Measurements from ENCODE around the gene CDH4. TPM values are rescaled to one million over a fixed set of nuclear protein-coding genes. Genes with fewer than 3 reads are reported as not detected.

The CDH4 gene
- total RNA-seq, 1 donor from 2014 or later, result 0.06 TPM

DNA sequence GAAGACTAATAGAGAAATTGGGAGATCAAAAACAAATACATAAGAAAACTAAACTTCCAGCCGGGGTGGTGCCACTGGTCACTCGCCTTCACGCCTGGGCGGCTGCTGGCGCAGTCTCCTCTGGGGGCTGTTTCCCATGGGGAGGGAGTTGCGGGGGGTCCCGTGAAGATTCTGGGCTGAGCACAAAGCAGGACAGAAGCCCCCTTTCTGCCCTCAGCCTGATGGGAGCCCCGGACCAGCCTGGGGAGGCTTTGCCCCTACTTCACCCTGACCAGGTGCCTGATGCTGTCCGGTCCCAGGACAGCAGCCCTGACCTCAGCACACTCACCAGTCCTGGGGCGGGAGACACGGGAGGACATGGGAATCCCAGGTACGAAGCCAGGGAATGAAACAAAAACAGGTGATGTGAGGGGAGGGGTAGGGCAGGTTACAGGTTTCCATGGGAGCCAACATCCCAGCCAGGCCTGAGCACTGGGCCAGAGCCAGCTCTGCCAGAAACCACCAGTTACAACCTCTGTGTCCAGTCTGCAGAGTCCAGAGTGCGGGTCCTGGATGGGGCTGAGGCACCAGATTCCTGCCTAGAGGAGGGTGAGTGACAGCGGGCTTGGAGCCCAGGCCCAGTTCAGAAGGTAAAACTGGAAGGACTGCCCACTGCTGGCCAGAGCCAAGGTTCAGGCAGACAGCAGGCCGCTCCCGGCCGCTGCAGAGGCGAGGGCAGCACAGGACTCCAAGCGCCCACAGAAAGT lies 487.2 kb downstream of the CDH4 start:
- intact Hi-C loops (cut with DNase I), result no loop called here
- TF ChIP-seq, protein P1, sequence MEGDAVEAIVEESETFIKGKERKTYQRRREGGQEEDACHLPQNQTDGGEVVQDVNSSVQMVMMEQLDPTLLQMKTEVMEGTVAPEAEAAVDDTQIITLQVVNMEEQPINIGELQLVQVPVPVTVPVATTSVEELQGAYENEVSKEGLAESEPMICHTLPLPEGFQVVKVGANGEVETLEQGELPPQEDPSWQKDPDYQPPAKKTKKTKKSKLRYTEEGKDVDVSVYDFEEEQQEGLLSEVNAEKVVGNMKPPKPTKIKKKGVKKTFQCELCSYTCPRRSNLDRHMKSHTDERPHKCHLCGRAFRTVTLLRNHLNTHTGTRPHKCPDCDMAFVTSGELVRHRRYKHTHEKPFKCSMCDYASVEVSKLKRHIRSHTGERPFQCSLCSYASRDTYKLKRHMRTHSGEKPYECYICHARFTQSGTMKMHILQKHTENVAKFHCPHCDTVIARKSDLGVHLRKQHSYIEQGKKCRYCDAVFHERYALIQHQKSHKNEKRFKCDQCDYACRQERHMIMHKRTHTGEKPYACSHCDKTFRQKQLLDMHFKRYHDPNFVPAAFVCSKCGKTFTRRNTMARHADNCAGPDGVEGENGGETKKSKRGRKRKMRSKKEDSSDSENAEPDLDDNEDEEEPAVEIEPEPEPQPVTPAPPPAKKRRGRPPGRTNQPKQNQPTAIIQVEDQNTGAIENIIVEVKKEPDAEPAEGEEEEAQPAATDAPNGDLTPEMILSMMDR (IDR thresholded peaks at IDR 0.05), result no peak
- no peak for ATAC-seq

DNA sequence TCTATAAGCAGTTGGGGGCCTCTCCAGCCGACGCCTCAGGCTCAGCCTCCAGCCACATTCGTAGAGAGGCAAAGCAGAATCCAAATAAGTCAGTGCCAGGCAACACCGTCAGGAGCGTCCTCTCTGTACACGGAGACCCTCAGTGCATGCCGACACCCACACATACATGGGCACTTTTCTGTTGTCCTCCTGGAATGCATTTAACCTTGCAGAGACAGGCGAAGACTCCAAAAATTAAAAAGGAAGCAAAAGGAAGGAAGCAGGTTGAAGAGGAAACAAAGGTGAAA lies 487.7 kb downstream of the CDH4 start:
- H3K27me3 ChIP-seq (ENCODE audit: low read depth), result peaks cover 22% of the 10 kb centered on the region

More for the DNA sequence above, 487.2 kb downstream of the CDH4 start:
- peak; percentile 24 for DNase-seq
- Histone ChIP-seq H3K27me3 (ENCODE audit: low read depth) (peaks cover 22% of the 10 kb centered on the region), H3K9me3 (no peaks in the 10 kb centered on the region), H3K4me1 (no peaks in the 10 kb centered on the region), H3K4me3 (no peak overlapping the region), H3K27ac (no peak overlapping the region), H3K36me3 (no peaks in the 10 kb centered on the region)

DNA sequence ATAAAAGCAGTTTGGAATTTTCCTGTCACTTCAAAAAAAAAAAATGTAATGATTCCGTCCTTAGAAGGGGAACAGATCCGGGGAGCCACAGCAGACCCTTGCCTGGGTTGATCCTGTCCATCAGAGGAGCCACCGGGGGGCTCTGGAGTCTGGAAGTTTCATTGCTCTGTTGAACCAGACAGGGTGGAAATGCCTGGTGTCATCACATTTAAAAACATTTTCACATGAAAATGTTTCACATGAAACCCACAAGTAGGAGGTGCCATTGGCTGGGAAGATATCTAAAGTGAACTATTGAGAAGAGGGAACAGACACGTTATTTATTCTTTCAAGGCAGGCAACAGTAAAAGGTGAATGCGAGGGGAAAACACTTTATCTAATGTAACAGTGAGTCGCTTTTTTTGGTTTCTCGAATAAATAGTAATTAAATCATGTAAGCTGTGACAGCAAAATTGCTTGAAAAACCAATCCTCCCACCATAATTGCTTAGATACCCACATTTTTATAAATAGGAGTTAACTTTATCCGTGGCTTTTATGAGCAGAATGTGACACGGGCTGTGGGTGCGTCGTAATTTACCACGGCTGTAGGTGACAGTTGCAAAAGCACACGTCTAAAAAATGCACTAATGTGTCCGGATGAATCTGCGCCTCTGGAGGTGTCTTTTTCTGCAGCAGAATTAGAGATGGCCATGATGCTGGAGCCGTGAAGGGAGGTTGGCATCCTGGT lies 490.2 kb downstream of the CDH4 start:
- Histone ChIP-seq H3K36me3 (no peaks in the 10 kb centered on the region), H3K27me3 (ENCODE audit: low read depth) (peaks cover 14% of the 10 kb centered on the region), H3K4me1 (no peaks in the 10 kb centered on the region), H3K27ac (no peak overlapping the region), H3K9me3 (no peaks in the 10 kb centered on the region), H3K4me3 (no peak overlapping the region)
- intact Hi-C loops (cut with DNase I), result no loop called here
- TF ChIP-seq, protein P1 (IDR thresholded peaks at IDR 0.05), result no peak
- ATAC-seq (no peak), DNase-seq (peak; percentile 7)

More for the DNA sequence above, 487.7 kb downstream of the CDH4 start:
- Histone ChIP-seq H3K27ac (no peak overlapping the region), H3K9me3 (no peaks in the 10 kb centered on the region), H3K36me3 (no peaks in the 10 kb centered on the region), H3K4me1 (no peaks in the 10 kb centered on the region), H3K4me3 (no peak overlapping the region)
- intact Hi-C loops (cut with DNase I), result no loop called here
- ATAC-seq (no peak), DNase-seq (no peak)
- TF ChIP-seq, protein P1 (IDR thresholded peaks at IDR 0.05), result no peak

DNA sequence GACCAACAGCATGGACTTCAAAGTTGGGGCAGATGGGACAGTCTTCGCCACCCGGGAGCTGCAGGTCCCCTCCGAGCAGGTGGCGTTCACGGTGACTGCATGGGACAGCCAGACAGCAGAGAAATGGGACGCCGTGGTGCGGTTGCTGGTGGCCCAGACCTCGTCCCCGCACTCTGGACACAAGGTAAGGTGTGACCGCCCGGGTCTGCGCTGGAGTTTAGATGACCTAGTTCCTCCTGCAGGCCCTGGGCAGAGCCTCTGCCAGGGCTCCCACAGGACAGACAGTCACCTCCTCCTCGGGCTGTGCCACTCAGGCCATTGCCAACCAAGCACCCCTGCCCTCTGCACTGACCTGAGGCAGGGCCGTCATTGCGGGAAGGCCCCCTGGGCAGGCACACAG lies 491.5 kb downstream of the CDH4 start:
- TF ChIP-seq, protein P1 (IDR thresholded peaks at IDR 0.05), result no peak
- Histone ChIP-seq H3K27me3 (ENCODE audit: low read depth) (peaks cover under 1% of the 10 kb centered on the region), H3K4me1 (no peaks in the 10 kb centered on the region), H3K36me3 (no peaks in the 10 kb centered on the region), H3K27ac (no peak overlapping the region), H3K9me3 (no peaks in the 10 kb centered on the region), H3K4me3 (no peak overlapping the region)
- peak in 1 of 2 donors; percentile 14 for ATAC-seq
- intact Hi-C loops (cut with DNase I), result no loop called here
- peak; percentile 30 for DNase-seq

DNA sequence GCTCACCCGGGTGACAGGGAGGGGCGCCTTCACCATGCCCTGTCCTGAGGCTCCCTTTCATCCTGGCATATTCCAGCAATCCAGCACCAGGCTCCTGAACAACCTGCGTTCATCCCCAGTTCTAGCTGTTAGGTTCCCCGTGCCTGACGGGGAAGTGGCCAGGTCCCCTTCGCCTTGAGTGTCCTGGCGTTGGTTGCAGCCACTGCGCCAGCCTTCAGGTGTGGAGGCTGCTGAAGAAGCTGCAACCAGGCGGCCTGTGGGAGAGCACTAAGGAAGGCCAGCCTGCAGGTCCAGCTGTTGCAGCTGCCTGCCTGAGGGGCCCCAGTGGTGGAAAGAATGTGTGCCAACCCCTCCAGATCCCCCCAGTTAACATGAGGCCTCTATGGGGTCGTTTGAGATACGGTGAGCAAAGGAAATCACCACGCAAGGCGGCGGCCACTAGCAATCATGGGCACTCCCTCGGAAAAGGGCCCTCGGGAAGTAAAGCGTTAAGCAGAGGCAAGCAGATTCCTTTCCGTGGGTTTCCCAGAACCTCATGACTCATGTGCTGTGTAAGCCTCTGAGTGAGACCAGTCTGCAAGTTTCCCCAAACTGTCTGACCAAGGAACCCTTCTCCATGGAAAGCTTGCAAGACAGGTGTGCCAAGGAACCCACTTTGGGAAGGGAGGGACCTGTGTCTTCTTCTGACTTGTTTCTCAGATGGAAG lies 492.8 kb downstream of the CDH4 start:
- Histone ChIP-seq H3K4me3 (no peak overlapping the region), H3K27ac (no peak overlapping the region), H3K36me3 (no peaks in the 10 kb centered on the region), H3K4me1 (no peaks in the 10 kb centered on the region), H3K27me3 (ENCODE audit: low read depth) (no peaks in the 10 kb centered on the region), H3K9me3 (no peaks in the 10 kb centered on the region)
- intact Hi-C loops (cut with DNase I), result no loop called here
- ATAC-seq (no peak), DNase-seq (peak; percentile 31)
- TF ChIP-seq, protein P1 (IDR thresholded peaks at IDR 0.05), result no peak
